HCT116 (cell line): ENCODE data around the gene FKBP1A. TPM values are rescaled to one million over a fixed set of nuclear protein-coding genes. Genes with fewer than 3 reads are reported as not detected.

Source experiments
- ATAC-seq: fragments of 200-7000 bp; cut with Tn5 transposase; 2 replicates; pipeline ENCODE4 v1.9.1; 2020; ENCODE audit warnings: mild to moderate bottlenecking, moderate library complexity
- BruUV-seq: library from RNA; stranded (reverse); fragments of 400-500 nt; replicated peaks from 2 replicates; lab custom pipeline; 2021; lab: Mats Ljungman, UMichigan
- CTCF ChIA-PET: fragments of 300-600 bp; sonication (Branson Sonifier 250); formaldehyde crosslinking; loops from one replicate; lab custom pipeline; 2021; ENCODE audit warnings: antibody characterized with exemption; lab: Charles Lee
- POLR2A ChIA-PET: fragments of 300-600, 350-600 bp; sonication (Branson Sonifier 250); formaldehyde crosslinking; loops from one replicate; lab custom pipeline; 2021; ENCODE audit warnings: antibody characterized with exemption; lab: Charles Lee
- RAD21 ChIA-PET, 2 experiments: fragments of 300-600 bp; sonication (Branson Sonifier 250); formaldehyde crosslinking; loops; one replicate each; lab custom pipeline; 2023; ENCODE audit warnings: low total read pairs in 2 of 2; ENCODE audit not compliant: uncharacterized antibody in 2 of 2, unreplicated experiment in 2 of 2, low non-redundant PET in 1 of 2; lab: Charles Lee
- DNase-seq: peaks from one replicate; pipeline ENCODE4 v3.0.0-alpha.2; 2010; ENCODE audit warnings: low read depth, low spot score
- H2AFZ ChIP-seq: fragments of 200-600 bp; shearing (Covaris generic), sonication (generic); 2 replicates; pipeline ENCODE4 v1.6.1; 2017; ENCODE audit warnings: low read depth, mixed run types, mixed read lengths, antibody characterized with exemption, low read length; ENCODE audit not compliant: poor library complexity, severe bottlenecking
- H3K27ac ChIP-seq: 2 replicates; pipeline ENCODE4 v1.5.1; 2012; ENCODE audit warnings: low read depth, low read length
- H3K27me3 ChIP-seq: fragments of 200-600 bp; sonication (generic); 2 replicates; pipeline ENCODE4 v1.6.1; 2016; ENCODE audit warnings: mixed run types, low read length, mixed read lengths; ENCODE audit not compliant: insufficient read depth
- H3K36me3 ChIP-seq, 2 experiments: fragments of 200-500 bp in 1 of 2; fragments of 200-600 bp in 1 of 2; sonication (Bioruptor generic) in 1 of 2; sonication (generic) in 1 of 2; 2 replicates each; pipeline versions ENCODE4 v1.5.1 to v1.6.1; 2014 to 2016; ENCODE audit warnings: low read length in 2 of 2, inconsistent platforms in 1 of 2, mixed read lengths in 1 of 2, mixed run types in 1 of 2; ENCODE audit not compliant: insufficient read depth in 2 of 2, control insufficient read depth in 1 of 2
- H3K4me1 ChIP-seq, 2 experiments: fragments of 200-600 bp in 1 of 2; sonication (generic) in 1 of 2; 2 replicates each; pipeline versions ENCODE4 v1.5.1 to v1.6.1; 2012 to 2017; ENCODE audit warnings: low read length in 2 of 2, inconsistent platforms in 1 of 2, mild to moderate bottlenecking in 1 of 2, mixed read lengths in 1 of 2, mixed run types in 1 of 2, moderate library complexity in 1 of 2; ENCODE audit not compliant: insufficient read depth in 2 of 2, control insufficient read depth in 1 of 2
- H3K4me2 ChIP-seq: fragments of 200-600 bp; sonication (generic); 2 replicates; pipeline ENCODE4 v1.6.1; 2017; ENCODE audit warnings: mixed run types, low read length, mixed read lengths
- H3K4me3 ChIP-seq, 2 experiments: fragments of 200-600 bp in 1 of 2; sonication (generic) in 1 of 2; replicated peaks in 1 of 2; 2 replicates each; pipeline ENCODE4 v1.5.1; 2011 to 2016; ENCODE audit warnings: low read length in 2 of 2, control low read depth in 1 of 2, low read depth in 1 of 2, mild to moderate bottlenecking in 1 of 2, mixed read lengths in 1 of 2, mixed run types in 1 of 2
- H3K79me2 ChIP-seq: fragments of 200-600 bp; sonication (generic); 2 replicates; pipeline ENCODE4 v1.6.1; 2017; ENCODE audit warnings: mild to moderate bottlenecking, mixed run types, low read length, moderate library complexity, mixed read lengths; ENCODE audit not compliant: insufficient read depth
- H3K9ac ChIP-seq: fragments of 200-600 bp; sonication (generic); 2 replicates; pipeline ENCODE4 v1.6.1; 2016; ENCODE audit warnings: low read length, mixed read lengths
- H3K9me2 ChIP-seq: fragments of 200-600 bp; sonication (generic), shearing (Covaris generic); 2 replicates; pipeline ENCODE4 v1.6.1; 2017; ENCODE audit warnings: mixed run types, mild to moderate bottlenecking, moderate library complexity; ENCODE audit not compliant: insufficient read depth
- H3K9me3 ChIP-seq, 2 experiments: fragments of 200-500 bp in 1 of 2; fragments of 200-600 bp in 1 of 2; sonication (Bioruptor generic) in 1 of 2; sonication (generic) in 1 of 2; 2 replicates each; pipeline ENCODE4 v1.6.1; 2014 to 2017; ENCODE audit warnings: low read length in 2 of 2, mixed read lengths in 2 of 2, inconsistent platforms in 1 of 2, low read depth in 1 of 2, mild to moderate bottlenecking in 1 of 2, mixed run types in 1 of 2, moderate library complexity in 1 of 2; ENCODE audit not compliant: control insufficient read depth in 1 of 2, insufficient read depth in 1 of 2
- H4K20me1 ChIP-seq: fragments of 200-600 bp; sonication (generic), shearing (Covaris generic); 2 replicates; pipeline ENCODE4 v1.6.1; 2017; ENCODE audit warnings: mixed run types, mild to moderate bottlenecking, moderate library complexity; ENCODE audit not compliant: insufficient read depth
- ELF1 ChIP-seq: IDR thresholded peaks from 2 replicates; pipeline ENCODE4 v1.6.1; 2012; ENCODE audit warnings: low read depth, borderline replicate concordance
- EZH2 ChIP-seq: fragments of 200-600 bp; sonication (generic); IDR thresholded peaks from 2 replicates; pipeline ENCODE4 v1.6.1; 2017; ENCODE audit warnings: antibody characterized with exemption, mixed run types
- EZH2phosphoT487 ChIP-seq: fragments of 200-600 bp; IDR thresholded peaks from 2 replicates; pipeline ENCODE4 v1.6.1; 2018; ENCODE audit warnings: antibody characterized with exemption, borderline replicate concordance
- RAD21 ChIP-seq: IDR thresholded peaks from 2 replicates; pipeline ENCODE4 v1.6.1; 2012; ENCODE audit warnings: low read depth, mild to moderate bottlenecking
- SIN3A ChIP-seq: IDR thresholded peaks from 2 replicates; pipeline ENCODE4 v1.6.1; 2012; ENCODE audit warnings: low read depth
- SP1 ChIP-seq: IDR thresholded peaks from 2 replicates; pipeline ENCODE4 v1.6.1; 2012; ENCODE audit warnings: low read depth
- SRF ChIP-seq: IDR thresholded peaks from 2 replicates; pipeline ENCODE4 v1.6.1; 2012; ENCODE audit warnings: low read depth
- YY1 ChIP-seq: IDR thresholded peaks from 2 replicates; pipeline ENCODE4 v1.6.1; 2011; ENCODE audit warnings: low read length, low read depth, moderate library complexity, mild to moderate bottlenecking; ENCODE audit not compliant: insufficient replicate concordance; ENCODE audit errors: extremely low read depth
- ZNF274 ChIP-seq: fragments of 200-500 bp; sonication (Bioruptor generic); IDR thresholded peaks from 2 replicates; pipeline ENCODE4 v1.6.1; 2014; ENCODE audit warnings: mild to moderate bottlenecking, low read depth, low read length, inconsistent platforms
- intact Hi-C: fragments of 100-400 bp; cut with micrococcal nuclease; formaldehyde crosslinking; loops from 2 replicates; pipeline ENCODE4 v1.10.0; 2022
- total RNA-seq: library from RNA; stranded (reverse); gene quantifications from one replicate; pipeline ENCODE4 v1.2.1, GENCODE V29; 2021; ENCODE audit not compliant: unreplicated experiment
- TF ChIP-seq, protein P1 (sequence below): IDR thresholded peaks from 2 replicates; pipeline ENCODE4 v1.6.1; 2012; ENCODE audit warnings: low read depth
- TF ChIP-seq, protein P2 (sequence below): IDR thresholded peaks from 2 replicates; pipeline ENCODE4 v1.6.1; 2012

The FKBP1A gene
- total RNA-seq, 1 experiment from 2014 or later: 259 TPM

DNA sequence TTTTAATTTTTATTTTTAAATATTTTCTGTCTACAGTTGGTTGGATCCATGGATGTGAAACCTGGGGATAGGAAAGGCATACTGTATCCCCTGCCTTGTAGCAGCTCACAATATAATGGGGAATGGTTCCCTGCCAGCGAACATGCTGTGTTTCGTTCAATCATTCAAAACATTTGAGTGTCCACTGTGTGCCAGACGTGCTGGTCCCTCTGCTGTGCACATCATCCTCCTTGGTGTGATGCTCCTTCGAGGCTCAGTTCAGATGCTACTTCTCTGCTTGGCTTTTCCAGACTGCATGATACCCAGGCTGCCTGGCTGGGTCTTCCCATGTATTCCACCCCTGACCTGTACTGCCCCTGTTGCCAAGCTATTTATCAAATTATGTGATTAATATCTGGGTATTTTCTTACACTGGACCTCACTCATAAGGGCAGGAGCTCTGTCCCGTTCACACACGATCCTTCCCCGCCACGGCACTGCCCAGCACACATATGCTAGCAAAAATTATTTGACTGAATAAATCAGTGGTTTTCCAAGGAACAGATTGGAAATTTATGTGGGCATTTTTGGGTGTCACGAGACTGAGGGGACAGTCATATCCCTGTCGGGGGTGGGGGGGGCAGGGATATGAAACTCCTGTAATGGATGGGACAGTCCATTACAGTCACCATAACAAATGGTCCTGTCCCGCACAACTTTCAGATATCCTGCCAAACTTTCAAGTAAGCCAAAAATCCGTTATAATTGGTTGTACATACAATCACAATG is 68.8 kb downstream of the FKBP1A start:
- ChIA-PET RAD21 (interaction anchor here in 1 of 2 experiments (0.7 kb wide), 1 partner anchor 10 kb away, joined by 6 read pairs; no protein-coding TSS in a partner anchor), CTCF (no interaction called here), POLR2A (no interaction called here)
- Histone ChIP-seq H3K79me2 (peaks cover 38% of the 10 kb centered on the region), H3K27ac (no peak overlapping the region), H3K9ac (no peak overlapping the region; the same call in 1 of the 2 replicates), H3K36me3 (no peaks in the 10 kb centered on the region), H3K4me2 (peak overlapping the region; percentile 94), H4K20me1 (no peaks in the 10 kb centered on the region), H2AFZ (peak overlapping the region; percentile 52), H3K4me1 (peaks cover 25 to 45% of the 10 kb centered on the region in 2 experiments), H3K27me3 (no peaks in the 10 kb centered on the region), H3K9me3 (no peaks in the 10 kb centered on the region), H3K9me2 (no peaks in the 10 kb centered on the region), H3K4me3 (peak overlapping the region in 1 of 2 experiments; percentile 93; a peak in 2 of 4 replicates)
- BruUV-seq: no TSS peak
- no peak for DNase-seq
- TF ChIP-seq YY1: no peak
- intact Hi-C loops: no loop called here
- no peak for ATAC-seq

DNA sequence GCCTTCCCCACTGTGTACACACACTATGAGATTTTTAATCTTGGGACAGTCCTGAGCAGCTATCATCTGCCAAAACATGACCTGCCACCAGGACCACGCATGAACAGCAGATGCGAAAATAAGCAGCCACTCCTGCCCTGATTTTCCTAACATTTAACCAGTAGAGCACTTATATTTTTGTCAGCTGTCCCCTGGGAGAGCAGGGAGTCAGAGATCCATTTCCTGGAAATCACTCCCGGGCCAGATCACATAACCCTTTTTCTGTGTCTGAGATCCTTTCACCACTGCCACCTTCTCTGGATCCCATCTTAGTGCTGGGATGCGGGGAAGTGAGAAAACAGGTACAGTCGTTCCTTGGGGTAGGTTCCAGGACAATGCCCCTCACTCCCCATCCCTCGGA is 69.6 kb downstream of the FKBP1A start:
- no TSS peak for BruUV-seq
- TF ChIP-seq ZNF274 (no peak), YY1 (no peak), ELF1 (no peak), SRF (no peak), EZH2 (no peak), EZH2phosphoT487 (no peak), RAD21 (no peak), SP1 (no peak), SIN3A (no peak)
- TF ChIP-seq, protein P1, sequence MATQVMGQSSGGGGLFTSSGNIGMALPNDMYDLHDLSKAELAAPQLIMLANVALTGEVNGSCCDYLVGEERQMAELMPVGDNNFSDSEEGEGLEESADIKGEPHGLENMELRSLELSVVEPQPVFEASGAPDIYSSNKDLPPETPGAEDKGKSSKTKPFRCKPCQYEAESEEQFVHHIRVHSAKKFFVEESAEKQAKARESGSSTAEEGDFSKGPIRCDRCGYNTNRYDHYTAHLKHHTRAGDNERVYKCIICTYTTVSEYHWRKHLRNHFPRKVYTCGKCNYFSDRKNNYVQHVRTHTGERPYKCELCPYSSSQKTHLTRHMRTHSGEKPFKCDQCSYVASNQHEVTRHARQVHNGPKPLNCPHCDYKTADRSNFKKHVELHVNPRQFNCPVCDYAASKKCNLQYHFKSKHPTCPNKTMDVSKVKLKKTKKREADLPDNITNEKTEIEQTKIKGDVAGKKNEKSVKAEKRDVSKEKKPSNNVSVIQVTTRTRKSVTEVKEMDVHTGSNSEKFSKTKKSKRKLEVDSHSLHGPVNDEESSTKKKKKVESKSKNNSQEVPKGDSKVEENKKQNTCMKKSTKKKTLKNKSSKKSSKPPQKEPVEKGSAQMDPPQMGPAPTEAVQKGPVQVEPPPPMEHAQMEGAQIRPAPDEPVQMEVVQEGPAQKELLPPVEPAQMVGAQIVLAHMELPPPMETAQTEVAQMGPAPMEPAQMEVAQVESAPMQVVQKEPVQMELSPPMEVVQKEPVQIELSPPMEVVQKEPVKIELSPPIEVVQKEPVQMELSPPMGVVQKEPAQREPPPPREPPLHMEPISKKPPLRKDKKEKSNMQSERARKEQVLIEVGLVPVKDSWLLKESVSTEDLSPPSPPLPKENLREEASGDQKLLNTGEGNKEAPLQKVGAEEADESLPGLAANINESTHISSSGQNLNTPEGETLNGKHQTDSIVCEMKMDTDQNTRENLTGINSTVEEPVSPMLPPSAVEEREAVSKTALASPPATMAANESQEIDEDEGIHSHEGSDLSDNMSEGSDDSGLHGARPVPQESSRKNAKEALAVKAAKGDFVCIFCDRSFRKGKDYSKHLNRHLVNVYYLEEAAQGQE: no peak
- TF ChIP-seq, protein P2, sequence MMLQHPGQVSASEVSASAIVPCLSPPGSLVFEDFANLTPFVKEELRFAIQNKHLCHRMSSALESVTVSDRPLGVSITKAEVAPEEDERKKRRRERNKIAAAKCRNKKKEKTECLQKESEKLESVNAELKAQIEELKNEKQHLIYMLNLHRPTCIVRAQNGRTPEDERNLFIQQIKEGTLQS: no peak
- no peaks in the 10 kb centered on the region for H4K20me1 ChIP-seq
- H3K36me3 ChIP-seq: no peaks in the 10 kb centered on the region
- H3K27me3 ChIP-seq: no peaks in the 10 kb centered on the region
- no peak overlapping the region for H3K4me2 ChIP-seq
- H3K27ac ChIP-seq: no peak overlapping the region
- H3K9me3 ChIP-seq: no peaks in the 10 kb centered on the region
- H3K4me3 ChIP-seq: no peak overlapping the region
- no peaks in the 10 kb centered on the region for H3K9me2 ChIP-seq
- no peak overlapping the region for H2AFZ ChIP-seq
- no peak overlapping the region for H3K9ac ChIP-seq
- ChIA-PET POLR2A (no interaction called here), CTCF (no interaction called here), RAD21 (no interaction called here)
- intact Hi-C loops: no loop called here
- ATAC-seq (no peak), DNase-seq (no peak)
- H3K4me1 ChIP-seq: peaks cover 18 to 38% of the 10 kb centered on the region in 2 experiments
- peaks cover 31% of the 10 kb centered on the region for H3K79me2 ChIP-seq
